Measurements from ENCODE around the gene TBC1D10B.
"Not testable (repeated sequence)": the region's sequence is repeated elsewhere in the genome, so short reads cannot be mapped to it uniquely, and the experiment has no call there.

The TBC1D10B gene

GRCh38 chr16:30348113-30348512 is 22.2 kb downstream of the TBC1D10B start:
- Histone ChIP-seq H4K20me1 (ENCODE audit: insufficient read depth, low read length) (peaks cover 13% of the 10 kb centered on the region), H3K4me2 (ENCODE audit: insufficient read depth, low read length) (no peak overlapping the region), H3K36me3 (ENCODE audit: insufficient read depth, low read length) (peaks cover 29% of the 10 kb centered on the region), H3K9me3 (ENCODE audit: insufficient read depth, low read length, severe bottlenecking) (no peaks in the 10 kb centered on the region), H3K79me2 (ENCODE audit: insufficient read depth, low read length) (peaks cover 6% of the 10 kb centered on the region), H3K27me3 (ENCODE audit: insufficient read depth, low read length, poor library complexity) (no peaks in the 10 kb centered on the region), H3K9ac (ENCODE audit: low read depth, low read length) (no peak overlapping the region), H2AFZ (ENCODE audit: low read depth, low read length) (no peak overlapping the region), H3K4me1 (ENCODE audit: insufficient read depth, low read length) (peaks cover 4% of the 10 kb centered on the region), H3K27ac (ENCODE audit: low read length) (no peak overlapping the region), H3K4me3 (ENCODE audit: low read depth in 1 of 2, low read length in 2 of 2) (no peak overlapping the region)
- TF ChIP-seq EZH2 (IDR thresholded peaks at IDR 0.05; ENCODE audit: borderline replicate concordance, low read depth, low read length, severe bottlenecking) = no peak
- TF ChIP-seq, protein P1, sequence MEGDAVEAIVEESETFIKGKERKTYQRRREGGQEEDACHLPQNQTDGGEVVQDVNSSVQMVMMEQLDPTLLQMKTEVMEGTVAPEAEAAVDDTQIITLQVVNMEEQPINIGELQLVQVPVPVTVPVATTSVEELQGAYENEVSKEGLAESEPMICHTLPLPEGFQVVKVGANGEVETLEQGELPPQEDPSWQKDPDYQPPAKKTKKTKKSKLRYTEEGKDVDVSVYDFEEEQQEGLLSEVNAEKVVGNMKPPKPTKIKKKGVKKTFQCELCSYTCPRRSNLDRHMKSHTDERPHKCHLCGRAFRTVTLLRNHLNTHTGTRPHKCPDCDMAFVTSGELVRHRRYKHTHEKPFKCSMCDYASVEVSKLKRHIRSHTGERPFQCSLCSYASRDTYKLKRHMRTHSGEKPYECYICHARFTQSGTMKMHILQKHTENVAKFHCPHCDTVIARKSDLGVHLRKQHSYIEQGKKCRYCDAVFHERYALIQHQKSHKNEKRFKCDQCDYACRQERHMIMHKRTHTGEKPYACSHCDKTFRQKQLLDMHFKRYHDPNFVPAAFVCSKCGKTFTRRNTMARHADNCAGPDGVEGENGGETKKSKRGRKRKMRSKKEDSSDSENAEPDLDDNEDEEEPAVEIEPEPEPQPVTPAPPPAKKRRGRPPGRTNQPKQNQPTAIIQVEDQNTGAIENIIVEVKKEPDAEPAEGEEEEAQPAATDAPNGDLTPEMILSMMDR (IDR thresholded peaks at IDR 0.05; ENCODE audit: borderline replicate concordance, extremely low read depth, low read length, poor library complexity, severe bottlenecking) = no peak
- no peak for DNase-seq
- no peak for ATAC-seq (ENCODE audit: insufficient read depth, low read depth)

GRCh38 chr16:30346286-30346685 is 24.0 kb downstream of the TBC1D10B start:
- H3K27me3 ChIP-seq (ENCODE audit: insufficient read depth, low read length, poor library complexity) = no peaks in the 10 kb centered on the region
- no peak overlapping the region for H3K9ac ChIP-seq (ENCODE audit: low read depth, low read length)
- no peaks in the 10 kb centered on the region for H3K9me3 ChIP-seq (ENCODE audit: insufficient read depth, low read length, severe bottlenecking)
- ATAC-seq (ENCODE audit: insufficient read depth, low read depth) (no peak), DNase-seq (no peak)
- no peak overlapping the region for H3K4me2 ChIP-seq (ENCODE audit: insufficient read depth, low read length)
- no peak overlapping the region for H3K4me3 ChIP-seq (ENCODE audit: low read depth in 1 of 2, low read length in 2 of 2)
- H2AFZ ChIP-seq (ENCODE audit: low read depth, low read length) = no peak overlapping the region
- no peaks in the 10 kb centered on the region for H3K79me2 ChIP-seq (ENCODE audit: insufficient read depth, low read length)
- H3K27ac ChIP-seq (ENCODE audit: low read length) = no peak overlapping the region
- TF ChIP-seq EZH2 (IDR thresholded peaks at IDR 0.05; ENCODE audit: borderline replicate concordance, low read depth, low read length, severe bottlenecking) = no peak
- TF ChIP-seq, protein P1 (IDR thresholded peaks at IDR 0.05; ENCODE audit: borderline replicate concordance, extremely low read depth, low read length, poor library complexity, severe bottlenecking) = no peak
- H3K36me3 ChIP-seq (ENCODE audit: insufficient read depth, low read length) = peaks cover 11% of the 10 kb centered on the region
- 0 out of 2 replicates have a peak, but pooled peaks cover 2% of the 10 kb centered on the region for H3K4me1 ChIP-seq (ENCODE audit: insufficient read depth, low read length)
- H4K20me1 ChIP-seq (ENCODE audit: insufficient read depth, low read length) = peaks cover 5% of the 10 kb centered on the region; the same call in 1 of the 2 replicates

- not testable (repeated sequence) for H3K36me3 ChIP-seq (ENCODE audit: insufficient read depth, low read length); ATAC-seq (ENCODE audit: insufficient read depth, low read depth); H4K20me1 ChIP-seq (ENCODE audit: insufficient read depth, low read length); H3K4me3 ChIP-seq (ENCODE audit: low read depth in 1 of 2, low read length in 2 of 2); H3K4me2 ChIP-seq (ENCODE audit: insufficient read depth, low read length); H3K27me3 ChIP-seq (ENCODE audit: insufficient read depth, low read length, poor library complexity); H3K9ac ChIP-seq (ENCODE audit: low read depth, low read length); DNase-seq; H3K79me2 ChIP-seq (ENCODE audit: insufficient read depth, low read length); H2AFZ ChIP-seq (ENCODE audit: low read depth, low read length); H3K27ac ChIP-seq (ENCODE audit: low read length); H3K9me3 ChIP-seq (ENCODE audit: insufficient read depth, low read length, severe bottlenecking)
- peaks cover 16% of the 10 kb centered on the region for H3K4me1 ChIP-seq (ENCODE audit: insufficient read depth, low read length)
Observed at GRCh38 chr16:30343491-30343820, 26.8 kb downstream of the TBC1D10B start.

DNA sequence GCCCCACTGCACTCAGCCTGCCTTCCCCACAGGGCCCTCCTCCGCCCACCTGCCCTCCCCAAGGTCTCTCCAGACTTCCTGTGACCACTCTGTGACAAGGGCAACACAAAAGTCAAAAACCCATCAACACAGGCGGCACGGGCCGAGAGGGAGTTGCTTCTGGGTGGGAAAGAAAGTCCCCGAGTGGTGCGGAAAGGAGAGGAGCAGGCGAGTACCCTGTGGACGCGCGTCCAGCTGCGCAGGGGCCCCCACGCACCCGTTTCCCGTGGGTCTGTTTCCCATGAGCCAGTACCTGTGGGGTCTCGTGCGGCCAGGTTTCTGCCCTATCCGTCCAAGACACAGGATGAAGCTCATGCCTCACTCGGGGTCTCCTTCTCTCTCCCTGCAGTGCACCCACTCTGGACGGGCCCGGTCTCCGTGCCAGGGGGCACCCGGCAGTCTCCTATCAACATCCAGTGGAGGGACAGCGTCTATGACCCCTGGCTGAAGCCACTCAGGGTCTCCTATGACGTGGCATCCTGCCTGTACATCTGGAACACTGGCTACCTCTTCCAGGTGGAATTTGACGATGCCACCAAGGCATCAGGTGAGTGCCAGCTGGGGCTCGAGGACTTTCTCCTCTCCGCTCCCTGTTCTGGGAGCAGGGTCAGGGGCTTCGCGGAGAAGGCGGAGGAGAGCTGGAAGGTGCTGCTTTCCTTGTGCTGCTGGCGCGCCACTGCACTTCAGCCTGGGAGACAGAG is 27.4 kb downstream of the TBC1D10B start:
- Histone ChIP-seq H3K27ac (ENCODE audit: low read length) (no peak overlapping the region), H3K4me2 (ENCODE audit: insufficient read depth, low read length) (no peak overlapping the region), H3K27me3 (ENCODE audit: insufficient read depth, low read length, poor library complexity) (no peaks in the 10 kb centered on the region), H4K20me1 (ENCODE audit: insufficient read depth, low read length) (no peaks in the 10 kb centered on the region), H3K4me3 (ENCODE audit: low read depth in 1 of 2, low read length in 2 of 2) (no peak overlapping the region), H3K79me2 (ENCODE audit: insufficient read depth, low read length) (no peaks in the 10 kb centered on the region), H3K4me1 (ENCODE audit: insufficient read depth, low read length) (peaks cover 16% of the 10 kb centered on the region), H3K9ac (ENCODE audit: low read depth, low read length) (no peak overlapping the region), H3K9me3 (ENCODE audit: insufficient read depth, low read length, severe bottlenecking) (no peaks in the 10 kb centered on the region), H3K36me3 (ENCODE audit: insufficient read depth, low read length) (no peaks in the 10 kb centered on the region), H2AFZ (ENCODE audit: low read depth, low read length) (no peak overlapping the region)
- ATAC-seq (ENCODE audit: insufficient read depth, low read depth) (no peak), DNase-seq (no peak)
- TF ChIP-seq, protein P1 (IDR thresholded peaks at IDR 0.05; ENCODE audit: borderline replicate concordance, extremely low read depth, low read length, poor library complexity, severe bottlenecking) = no peak
